ENCODE measurements around the gene TNPO2. TPM values are rescaled to one million over a fixed set of nuclear protein-coding genes. Genes with fewer than 3 reads are reported as not detected.
A peak's percentile ranks its signal among the peaks of the same experiment; 100 is the strongest.

TNPO2 gene
- total and polyA plus RNA-seq, 2 of the 13 experiments (the other 11 are each of a cell fraction or from before 2014, with no cell fraction given), result 31.7 to 61.0 TPM

GRCh38 chr19:12722566-12723380 lies 959 bp downstream of the TNPO2 start (continued):
- TF ChIP-seq ZNF333 (CRISPR knock-in tag; IDR thresholded peaks at IDR 0.05; ENCODE audit: borderline replicate concordance) (no peak), PAX8 (CRISPR knock-in tag; IDR thresholded peaks at IDR 0.05; ENCODE audit: borderline replicate concordance) (0 out of 2 replicates have a peak, but pooled peaks have one; percentile 61), ZSCAN20 (CRISPR knock-in tag; IDR thresholded peaks at IDR 0.05; ENCODE audit: borderline replicate concordance) (no peak), ZNF83 (CRISPR knock-in tag; IDR thresholded peaks at IDR 0.05; ENCODE audit: borderline replicate concordance) (no peak), YY1 (IDR thresholded peaks at IDR 0.05; ENCODE audit: insufficient read depth, insufficient replicate concordance, low read depth, low read length) (peak; percentile 56), ZBTB44 (CRISPR knock-in tag; IDR thresholded peaks at IDR 0.05) (no peak), MTF1 (CRISPR knock-in tag; IDR thresholded peaks at IDR 0.05) (no peak), HNRNPK (IDR thresholded peaks at IDR 0.05; ENCODE audit: low read depth, low read length, poor library complexity, severe bottlenecking) (no peak), ISL2 (CRISPR knock-in tag; IDR thresholded peaks at IDR 0.05) (0 out of 2 replicates have a peak, but pooled peaks have one; percentile 31), ZNF678 (CRISPR knock-in tag; IDR thresholded peaks at IDR 0.05) (no peak), ZNF260 (CRISPR knock-in tag; IDR thresholded peaks at IDR 0.05; ENCODE audit: borderline replicate concordance, low read depth) (no peak), RCOR2 (CRISPR knock-in tag; IDR thresholded peaks at IDR 0.05) (no peak), MTA3 (CRISPR knock-in tag; IDR thresholded peaks at IDR 0.05) (no peak), JUNB (CRISPR knock-in tag; IDR thresholded peaks at IDR 0.05; ENCODE audit: borderline replicate concordance) (no peak), TP53 (CRISPR knock-in tag; conservative IDR thresholded peaks at IDR 0.05) (no peak), TAF15 (IDR thresholded peaks at IDR 0.05; ENCODE audit: low read depth, low read length, poor library complexity, severe bottlenecking) (peak; percentile 27), TAF1 (CRISPR knock-in tag; IDR thresholded peaks at IDR 0.05) (peak; percentile 69; the same call in 1 of the 2 replicates), REXO4 (CRISPR knock-in tag; IDR thresholded peaks at IDR 0.05; ENCODE audit: borderline replicate concordance) (no peak), TEAD2 (CRISPR knock-in tag; IDR thresholded peaks at IDR 0.05) (no peak), KMT2A (CRISPR knock-in tag; IDR thresholded peaks at IDR 0.05) (peak; percentile 51; the same call in 1 of the 2 replicates)
- TF ChIP-seq, protein P1, sequence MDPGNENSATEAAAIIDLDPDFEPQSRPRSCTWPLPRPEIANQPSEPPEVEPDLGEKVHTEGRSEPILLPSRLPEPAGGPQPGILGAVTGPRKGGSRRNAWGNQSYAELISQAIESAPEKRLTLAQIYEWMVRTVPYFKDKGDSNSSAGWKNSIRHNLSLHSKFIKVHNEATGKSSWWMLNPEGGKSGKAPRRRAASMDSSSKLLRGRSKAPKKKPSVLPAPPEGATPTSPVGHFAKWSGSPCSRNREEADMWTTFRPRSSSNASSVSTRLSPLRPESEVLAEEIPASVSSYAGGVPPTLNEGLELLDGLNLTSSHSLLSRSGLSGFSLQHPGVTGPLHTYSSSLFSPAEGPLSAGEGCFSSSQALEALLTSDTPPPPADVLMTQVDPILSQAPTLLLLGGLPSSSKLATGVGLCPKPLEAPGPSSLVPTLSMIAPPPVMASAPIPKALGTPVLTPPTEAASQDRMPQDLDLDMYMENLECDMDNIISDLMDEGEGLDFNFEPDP (CRISPR knock-in tag; conservative IDR thresholded peaks at IDR 0.05), result no peak
- TF ChIP-seq, protein P2, sequence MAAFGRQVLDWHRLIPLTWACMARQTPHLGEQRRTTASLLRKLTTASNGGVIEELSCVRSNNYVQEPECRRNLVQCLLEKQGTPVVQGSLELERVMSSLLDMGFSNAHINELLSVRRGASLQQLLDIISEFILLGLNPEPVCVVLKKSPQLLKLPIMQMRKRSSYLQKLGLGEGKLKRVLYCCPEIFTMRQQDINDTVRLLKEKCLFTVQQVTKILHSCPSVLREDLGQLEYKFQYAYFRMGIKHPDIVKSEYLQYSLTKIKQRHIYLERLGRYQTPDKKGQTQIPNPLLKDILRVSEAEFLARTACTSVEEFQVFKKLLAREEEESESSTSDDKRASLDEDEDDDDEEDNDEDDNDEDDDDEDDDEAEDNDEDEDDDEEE (CRISPR knock-in tag; IDR thresholded peaks at IDR 0.05), result no peak
- TF ChIP-seq, protein P3, sequence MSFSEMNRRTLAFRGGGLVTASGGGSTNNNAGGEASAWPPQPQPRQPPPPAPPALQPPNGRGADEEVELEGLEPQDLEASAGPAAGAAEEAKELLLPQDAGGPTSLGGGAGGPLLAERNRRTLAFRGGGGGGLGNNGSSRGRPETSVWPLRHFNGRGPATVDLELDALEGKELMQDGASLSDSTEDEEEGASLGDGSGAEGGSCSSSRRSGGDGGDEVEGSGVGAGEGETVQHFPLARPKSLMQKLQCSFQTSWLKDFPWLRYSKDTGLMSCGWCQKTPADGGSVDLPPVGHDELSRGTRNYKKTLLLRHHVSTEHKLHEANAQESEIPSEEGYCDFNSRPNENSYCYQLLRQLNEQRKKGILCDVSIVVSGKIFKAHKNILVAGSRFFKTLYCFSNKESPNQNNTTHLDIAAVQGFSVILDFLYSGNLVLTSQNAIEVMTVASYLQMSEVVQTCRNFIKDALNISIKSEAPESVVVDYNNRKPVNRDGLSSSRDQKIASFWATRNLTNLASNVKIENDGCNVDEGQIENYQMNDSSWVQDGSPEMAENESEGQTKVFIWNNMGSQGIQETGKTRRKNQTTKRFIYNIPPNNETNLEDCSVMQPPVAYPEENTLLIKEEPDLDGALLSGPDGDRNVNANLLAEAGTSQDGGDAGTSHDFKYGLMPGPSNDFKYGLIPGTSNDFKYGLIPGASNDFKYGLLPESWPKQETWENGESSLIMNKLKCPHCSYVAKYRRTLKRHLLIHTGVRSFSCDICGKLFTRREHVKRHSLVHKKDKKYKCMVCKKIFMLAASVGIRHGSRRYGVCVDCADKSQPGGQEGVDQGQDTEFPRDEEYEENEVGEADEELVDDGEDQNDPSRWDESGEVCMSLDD (CRISPR knock-in tag; IDR thresholded peaks at IDR 0.05; ENCODE audit: borderline replicate concordance), result no peak
